ENCODE data around the gene ALK. TPM values are rescaled to one million over a fixed set of nuclear protein-coding genes. Genes with fewer than 3 reads are reported as not detected.

The ALK gene
- total and polyA plus RNA-seq, 12 donors = 0.09 to 1.8 (median 0.53) TPM; not detected in 1

DNA sequence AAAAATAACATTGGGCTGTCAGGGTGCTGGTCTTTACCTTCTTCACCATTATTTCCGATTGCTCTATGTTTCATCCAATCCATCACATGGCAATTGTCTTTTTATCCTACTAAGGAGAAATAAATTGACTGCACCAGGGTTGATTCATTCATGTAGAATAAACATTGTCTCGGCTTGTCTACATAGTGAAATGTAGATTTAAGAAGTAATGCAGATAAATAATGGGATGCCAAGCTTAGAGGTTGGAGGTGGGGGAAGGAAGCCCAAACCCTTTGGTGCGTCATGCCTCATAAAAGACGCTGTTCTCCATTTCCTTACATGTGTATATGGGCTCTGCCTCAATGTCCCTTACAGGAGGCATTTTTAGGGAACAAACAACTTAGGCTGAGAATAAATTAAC lies 117.8 kb downstream of the ALK start:
- intact Hi-C loops (cut with DNase I) = no loop called here
- H3K9me3 ChIP-seq (replicated peaks in 1 of 3) = no peaks in the 10 kb centered on the region
- no peak for DNase-seq
- H3K4me3 ChIP-seq = no peak overlapping the region
- no peak overlapping the region for H3K27ac ChIP-seq
- 74 to 82% (median 77%) methylated on average over 4 of the region's 4 CpGs for WGBS, 4 donors
- no peaks in the 10 kb centered on the region for H3K27me3 ChIP-seq
- H3K36me3 ChIP-seq (replicated peaks in 1 of 2) = no peaks in the 10 kb centered on the region
- TF ChIP-seq POLR2A (IDR thresholded peaks at IDR 0.05) = no peak
- TF ChIP-seq, protein P1, sequence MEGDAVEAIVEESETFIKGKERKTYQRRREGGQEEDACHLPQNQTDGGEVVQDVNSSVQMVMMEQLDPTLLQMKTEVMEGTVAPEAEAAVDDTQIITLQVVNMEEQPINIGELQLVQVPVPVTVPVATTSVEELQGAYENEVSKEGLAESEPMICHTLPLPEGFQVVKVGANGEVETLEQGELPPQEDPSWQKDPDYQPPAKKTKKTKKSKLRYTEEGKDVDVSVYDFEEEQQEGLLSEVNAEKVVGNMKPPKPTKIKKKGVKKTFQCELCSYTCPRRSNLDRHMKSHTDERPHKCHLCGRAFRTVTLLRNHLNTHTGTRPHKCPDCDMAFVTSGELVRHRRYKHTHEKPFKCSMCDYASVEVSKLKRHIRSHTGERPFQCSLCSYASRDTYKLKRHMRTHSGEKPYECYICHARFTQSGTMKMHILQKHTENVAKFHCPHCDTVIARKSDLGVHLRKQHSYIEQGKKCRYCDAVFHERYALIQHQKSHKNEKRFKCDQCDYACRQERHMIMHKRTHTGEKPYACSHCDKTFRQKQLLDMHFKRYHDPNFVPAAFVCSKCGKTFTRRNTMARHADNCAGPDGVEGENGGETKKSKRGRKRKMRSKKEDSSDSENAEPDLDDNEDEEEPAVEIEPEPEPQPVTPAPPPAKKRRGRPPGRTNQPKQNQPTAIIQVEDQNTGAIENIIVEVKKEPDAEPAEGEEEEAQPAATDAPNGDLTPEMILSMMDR (IDR thresholded peaks at IDR 0.05) = no peak
- H3K4me1 ChIP-seq (replicated peaks in 1 of 2) = no peaks in the 10 kb centered on the region

DNA sequence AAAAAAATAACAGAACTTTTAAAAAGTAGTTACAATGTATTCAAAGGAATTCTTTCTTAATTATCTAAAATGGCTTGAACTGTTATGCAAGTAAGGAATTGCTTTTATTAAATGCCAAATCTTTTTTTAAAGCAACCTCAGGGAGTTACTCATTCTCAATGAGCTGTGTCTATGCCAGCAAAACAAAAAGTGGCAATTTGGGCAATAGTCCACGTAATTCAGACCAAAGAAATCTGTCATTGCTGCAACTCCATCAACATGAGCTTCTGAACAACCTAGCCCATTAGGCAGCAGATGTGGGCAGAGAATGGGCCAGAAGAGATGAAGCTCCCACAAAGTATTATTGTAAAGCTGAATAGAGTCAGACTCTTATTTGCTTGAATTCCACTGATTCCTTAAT lies 118.4 kb downstream of the ALK start:
- peak overlapping the region in 1 of 5 donors; percentile 3 for H3K27ac ChIP-seq
- H3K4me1 ChIP-seq (replicated peaks in 1 of 2) = no peaks in the 10 kb centered on the region
- H3K4me3 ChIP-seq = no peak overlapping the region
- DNase-seq = peak in 1 of 7 donors; percentile 20
- TF ChIP-seq, protein P1 (IDR thresholded peaks at IDR 0.05) = no peak
- TF ChIP-seq POLR2A (IDR thresholded peaks at IDR 0.05) = no peak
- no peaks in the 10 kb centered on the region for H3K36me3 ChIP-seq (replicated peaks in 1 of 2)
- intact Hi-C loops (cut with DNase I) = no loop called here
- WGBS, 4 donors = 11 to 25% (median 18%) methylated on average over 1 of the region's 1 CpG
- H3K9me3 ChIP-seq (replicated peaks in 1 of 3) = no peaks in the 10 kb centered on the region
- H3K27me3 ChIP-seq = no peaks in the 10 kb centered on the region

DNA sequence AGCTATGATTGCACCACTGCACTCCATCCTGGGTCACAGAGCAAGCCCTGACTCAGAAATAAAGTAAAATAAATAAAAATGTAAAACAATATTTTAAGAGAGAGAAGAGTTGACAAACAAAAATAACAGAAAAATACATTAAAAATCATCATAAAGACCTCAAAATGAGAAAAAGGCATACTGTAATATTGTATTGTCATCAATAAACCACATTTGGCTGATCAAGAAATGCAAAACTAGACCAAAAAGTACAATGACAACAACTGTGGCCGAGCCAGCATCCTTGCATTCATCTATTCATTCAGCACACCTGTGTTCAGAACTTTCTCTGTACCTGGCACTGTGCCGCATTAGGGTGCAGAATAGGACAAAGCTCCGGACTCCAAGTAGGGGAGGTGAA lies 121.8 kb downstream of the ALK start:
- no peak overlapping the region for H3K4me3 ChIP-seq
- no peak for DNase-seq
- intact Hi-C loops (cut with DNase I) = no loop called here
- WGBS, 4 donors = 85 to 91% (median 85%) methylated on average over 3 of the region's 3 CpGs
- no peaks in the 10 kb centered on the region for H3K4me1 ChIP-seq (replicated peaks in 1 of 2)
- TF ChIP-seq, protein P1 (IDR thresholded peaks at IDR 0.05) = no peak
- no peak for TF ChIP-seq POLR2A (IDR thresholded peaks at IDR 0.05)
- no peaks in the 10 kb centered on the region for H3K9me3 ChIP-seq (replicated peaks in 1 of 3)
- H3K36me3 ChIP-seq (replicated peaks in 1 of 2) = no peaks in the 10 kb centered on the region
- H3K27me3 ChIP-seq = no peaks in the 10 kb centered on the region
- H3K27ac ChIP-seq = no peak overlapping the region

DNA sequence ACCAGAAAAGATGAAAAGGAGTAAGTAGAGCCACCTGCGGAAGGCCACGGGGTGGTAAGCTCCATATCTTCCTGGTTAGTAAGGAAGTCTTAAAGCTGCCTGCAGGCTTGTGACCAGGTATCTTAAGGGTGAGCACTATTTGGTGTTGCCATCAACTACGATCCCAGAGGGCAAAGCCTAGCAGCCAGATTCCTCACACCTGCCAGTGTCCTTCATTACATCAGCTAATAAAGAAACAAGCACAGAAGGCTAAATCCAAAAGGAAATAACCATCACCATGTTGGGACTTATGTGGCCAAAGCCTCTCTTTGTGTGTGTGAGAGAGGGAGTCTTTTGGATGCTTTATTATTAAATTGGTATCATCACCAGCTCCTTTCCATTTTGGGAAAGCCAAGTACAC lies 123.5 kb downstream of the ALK start:
- H3K27ac ChIP-seq = no peak overlapping the region
- intact Hi-C loops (cut with DNase I) = no loop called here
- DNase-seq = no peak
- WGBS, 4 donors = 49 to 75% (median 59%) methylated on average over 3 of the region's 3 CpGs
- H3K27me3 ChIP-seq = no peaks in the 10 kb centered on the region
- no peaks in the 10 kb centered on the region for H3K36me3 ChIP-seq (replicated peaks in 1 of 2)
- no peak overlapping the region for H3K4me3 ChIP-seq
- no peaks in the 10 kb centered on the region for H3K4me1 ChIP-seq (replicated peaks in 1 of 2)
- TF ChIP-seq, protein P1 (IDR thresholded peaks at IDR 0.05) = no peak
- TF ChIP-seq POLR2A (IDR thresholded peaks at IDR 0.05) = no peak
- no peaks in the 10 kb centered on the region for H3K9me3 ChIP-seq (replicated peaks in 1 of 3)
